HG02885 (cell line): ENCODE measurements around the gene IFT27.

Source experiments
- ATAC-seq: cut with Tn5 transposase; IDR thresholded peaks from one replicate; pipeline ENCODE4 v1.9.1; 2021; ENCODE audit warnings: mild to moderate bottlenecking; ENCODE audit not compliant: unreplicated experiment, poor library complexity

Gene IFT27, protein sequence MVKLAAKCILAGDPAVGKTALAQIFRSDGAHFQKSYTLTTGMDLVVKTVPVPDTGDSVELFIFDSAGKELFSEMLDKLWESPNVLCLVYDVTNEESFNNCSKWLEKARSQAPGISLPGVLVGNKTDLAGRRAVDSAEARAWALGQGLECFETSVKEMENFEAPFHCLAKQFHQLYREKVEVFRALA

DNA sequence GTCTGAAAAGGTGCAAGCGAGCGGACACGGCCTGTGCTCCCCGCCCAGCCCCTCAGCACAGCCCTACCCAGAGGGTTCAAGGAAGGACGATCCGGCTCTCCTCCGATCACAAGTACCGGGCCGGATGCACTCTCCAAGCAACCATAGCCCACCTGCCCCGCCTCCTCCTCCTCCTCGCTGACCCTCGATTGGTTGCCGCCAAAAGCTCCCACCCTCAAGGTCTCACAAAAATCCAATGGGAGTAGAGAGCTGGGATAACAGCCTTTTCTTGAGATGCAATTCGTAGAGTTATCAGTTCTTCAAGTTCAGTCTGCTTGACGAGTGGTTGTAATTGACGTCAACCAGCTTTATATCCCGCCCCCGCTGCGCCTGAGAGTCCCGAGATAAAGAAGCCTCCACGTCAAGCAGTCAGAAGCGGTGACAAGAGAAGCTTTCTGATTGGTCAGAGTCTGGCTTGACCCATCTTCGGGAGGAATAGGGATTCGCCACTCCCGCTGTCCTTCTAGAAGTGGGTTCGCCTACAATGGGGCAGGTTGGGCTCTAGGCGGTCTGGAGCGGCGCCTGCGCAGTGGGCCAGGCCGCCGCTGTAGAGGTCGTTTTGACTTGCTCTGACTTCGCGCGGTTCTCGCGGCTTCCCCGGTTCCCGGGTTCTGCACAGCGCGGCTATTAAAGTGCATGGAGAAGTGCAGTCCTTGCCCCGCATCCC, at the start of gene IFT27:
TSS of gene IFT27 (minus strand) at position 156 of the 706 bp plus-strand sequence. CDS start 412 bp downstream, outside the sequence.
- ATAC-seq: peak; percentile 95

DNA sequence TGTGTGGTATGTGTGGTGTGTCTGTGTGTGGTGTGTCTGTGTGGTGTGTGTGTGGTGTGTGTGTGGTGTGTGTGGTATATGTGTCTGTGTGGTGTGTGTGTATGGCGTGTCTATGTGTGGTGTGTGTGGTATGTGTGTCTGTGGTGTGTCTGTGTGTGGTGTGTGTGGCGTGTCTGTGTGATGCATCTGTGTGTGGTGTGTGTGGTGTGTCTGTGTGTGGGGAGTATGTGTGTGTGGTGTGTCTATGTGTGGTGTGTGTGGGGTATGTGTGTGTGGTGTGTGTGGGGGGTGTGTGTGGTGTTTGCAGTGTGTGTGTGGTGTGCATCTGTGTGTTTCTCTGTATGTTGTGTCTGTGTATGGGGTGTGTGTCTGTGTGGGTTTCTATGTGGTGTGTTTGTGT, 48.7 kb upstream of the IFT27 start:
- ATAC-seq: no peak

DNA sequence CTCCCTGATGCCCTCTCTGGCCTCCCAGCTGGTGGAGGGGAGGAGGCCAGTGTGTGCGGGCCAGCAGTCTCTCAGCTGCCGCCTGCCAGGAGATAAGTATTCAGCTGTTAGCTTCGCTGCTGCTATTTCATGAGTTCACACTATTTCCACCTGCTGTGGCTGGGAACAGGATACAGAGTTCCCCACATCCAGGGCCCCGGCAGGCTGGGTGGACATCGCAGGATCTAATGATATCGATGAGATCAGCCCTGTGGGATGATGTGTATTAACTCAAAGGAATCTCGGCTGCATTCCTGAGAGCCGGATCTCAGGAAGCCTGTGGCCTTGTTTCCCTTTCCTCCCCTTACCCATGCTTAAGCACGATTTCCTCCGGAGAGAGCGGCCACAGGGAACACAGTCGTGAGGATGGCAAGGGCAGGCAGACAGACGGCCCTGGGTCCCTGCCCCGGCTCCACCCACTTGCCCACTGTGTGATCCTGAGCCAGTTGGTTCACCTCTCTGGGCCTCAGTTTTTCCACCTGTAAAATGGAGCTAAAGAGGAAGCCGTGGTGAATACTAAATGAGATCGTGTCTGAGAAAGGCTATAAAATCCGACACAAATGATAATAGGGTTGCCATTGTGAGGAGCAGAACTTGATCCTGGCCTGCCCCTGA, 47.4 kb upstream of the IFT27 start:
- ATAC-seq: no peak

DNA sequence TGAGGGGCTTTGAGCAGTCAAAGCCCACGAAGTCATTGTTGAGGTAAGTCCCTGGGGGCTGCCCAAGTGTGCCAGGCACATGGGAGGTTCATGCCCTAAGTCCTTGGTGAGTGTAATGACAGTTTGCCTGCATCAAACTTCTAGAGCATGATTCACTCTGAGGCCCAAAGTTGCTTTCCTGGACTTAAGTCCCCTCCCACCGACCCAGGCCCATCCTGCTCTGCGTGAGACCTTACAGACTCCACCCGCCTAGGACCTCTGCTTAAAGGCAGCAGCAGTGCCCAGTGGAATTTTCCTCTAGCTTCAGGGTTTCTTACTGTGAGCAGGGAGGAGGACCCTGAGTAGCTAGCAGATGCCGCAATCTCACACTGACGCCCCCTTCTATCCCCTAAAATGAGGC, 46.7 kb upstream of the IFT27 start:
- no peak for ATAC-seq

DNA sequence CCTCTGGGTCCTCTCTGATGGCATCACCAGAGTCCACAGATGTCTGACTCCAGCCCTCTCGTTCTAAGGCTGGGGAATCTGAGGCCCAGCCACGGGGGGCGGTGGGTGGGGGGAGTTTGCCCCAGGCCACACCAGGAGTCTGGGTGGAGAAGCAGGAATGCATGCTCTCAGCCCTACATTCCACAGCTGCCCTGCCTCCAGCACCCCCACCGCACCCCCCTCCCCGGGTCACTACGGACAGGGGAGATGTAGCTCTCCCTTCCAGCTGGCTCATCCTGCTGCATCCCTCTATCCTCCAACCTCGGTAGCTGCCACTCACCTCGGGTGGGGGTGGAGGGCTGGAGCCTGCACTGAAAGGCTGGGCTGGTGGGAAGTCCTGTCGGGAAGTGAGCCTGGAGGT, 43.2 kb upstream of the IFT27 start:
- no peak for ATAC-seq

DNA sequence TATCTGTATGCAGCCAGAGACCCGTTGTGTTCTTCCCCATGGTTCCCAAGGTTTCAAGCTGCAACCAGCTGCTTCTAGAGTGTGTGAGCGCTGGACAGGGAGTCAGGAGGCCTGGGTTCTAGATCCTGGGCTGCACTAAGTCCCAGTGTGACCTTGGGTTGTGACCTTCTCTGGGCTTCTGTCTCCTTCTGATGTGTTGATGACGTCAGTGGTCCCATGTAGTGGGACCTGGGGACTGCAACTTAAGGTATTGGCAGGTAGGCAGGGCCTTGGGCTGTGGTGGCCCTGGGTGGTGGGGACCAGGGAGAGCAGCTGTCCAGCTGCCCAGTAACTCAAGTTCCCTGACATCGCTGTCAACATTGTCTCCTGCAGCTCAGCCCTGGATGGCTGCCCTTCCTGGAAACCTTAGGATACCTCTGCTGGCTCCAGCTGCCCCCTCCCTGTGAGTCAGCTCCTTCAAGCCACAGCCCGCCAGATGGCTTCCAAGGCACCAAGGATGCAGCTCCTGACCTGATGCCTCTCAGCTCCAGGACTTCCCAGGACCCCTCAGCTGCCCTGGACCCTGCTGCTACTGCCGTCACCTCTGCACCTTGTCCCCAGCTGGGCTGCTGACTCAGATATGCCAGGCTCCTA, 42.2 kb upstream of the IFT27 start:
- ATAC-seq: no peak

DNA sequence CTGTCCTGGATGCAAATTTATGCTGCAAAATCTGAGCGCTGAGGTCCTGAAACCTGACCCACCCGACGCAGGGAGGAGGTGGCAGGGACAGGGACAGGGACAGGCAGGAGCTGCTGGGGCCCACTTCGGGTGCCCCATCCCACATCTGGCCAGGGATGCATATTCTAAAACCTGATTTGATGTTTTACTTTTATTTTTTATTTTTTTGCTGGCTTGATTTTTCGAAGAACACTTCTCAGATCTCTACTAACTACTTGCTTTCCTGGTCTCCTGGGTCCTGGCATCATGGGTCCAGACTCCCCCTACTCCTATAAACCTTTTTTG, 41.6 kb upstream of the IFT27 start:
- no peak for ATAC-seq

DNA sequence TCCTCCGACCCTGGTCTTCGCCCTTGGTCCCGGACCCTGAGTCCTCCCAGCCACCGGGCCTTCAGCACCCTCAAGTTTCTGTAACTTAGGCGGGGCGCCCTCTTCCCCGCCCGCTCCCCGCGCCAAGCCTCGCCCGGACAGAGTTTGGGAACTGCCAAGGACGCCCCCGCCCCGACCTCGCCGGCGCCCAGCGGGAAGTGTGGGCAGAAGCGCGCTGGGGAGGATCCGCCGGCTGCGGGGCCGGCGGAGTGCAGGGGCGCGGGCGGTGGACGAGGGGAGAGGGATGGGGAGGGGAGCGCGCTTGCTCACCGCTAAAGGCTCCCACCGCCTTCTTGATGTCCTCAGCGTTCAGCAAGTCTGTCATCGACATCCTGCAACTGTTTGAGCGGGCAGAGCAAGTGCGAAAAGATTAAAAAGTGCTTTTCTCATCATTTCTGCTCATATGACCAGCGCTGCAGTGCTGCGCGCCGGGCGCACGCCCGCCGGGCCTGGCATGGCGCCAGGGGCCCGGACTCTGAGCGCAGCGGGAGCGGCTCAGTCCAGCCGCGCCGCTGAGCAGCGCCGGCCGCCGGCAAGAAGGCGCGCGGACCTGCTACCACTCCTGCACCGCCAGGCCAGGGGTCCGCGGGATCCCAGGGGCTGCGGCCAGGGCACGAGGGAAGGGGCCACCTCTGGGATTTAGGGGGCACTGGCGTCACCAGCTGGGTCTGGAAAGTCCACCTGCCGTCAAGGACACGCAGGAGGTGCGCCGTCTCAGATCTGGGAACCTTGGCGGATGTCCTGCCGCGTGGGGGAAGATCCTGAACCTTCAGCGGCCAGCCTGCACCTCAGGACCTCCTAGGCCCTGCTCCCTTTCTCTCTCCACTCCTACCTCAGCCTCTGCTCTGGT, 41.0 kb upstream of the IFT27 start, which contains the start of gene PVALB:
TSS of gene PVALB (minus strand) at position 400 of the 889 bp plus-strand sequence. CDS start at position 370, 30 bp downstream.
- no peak for ATAC-seq

DNA sequence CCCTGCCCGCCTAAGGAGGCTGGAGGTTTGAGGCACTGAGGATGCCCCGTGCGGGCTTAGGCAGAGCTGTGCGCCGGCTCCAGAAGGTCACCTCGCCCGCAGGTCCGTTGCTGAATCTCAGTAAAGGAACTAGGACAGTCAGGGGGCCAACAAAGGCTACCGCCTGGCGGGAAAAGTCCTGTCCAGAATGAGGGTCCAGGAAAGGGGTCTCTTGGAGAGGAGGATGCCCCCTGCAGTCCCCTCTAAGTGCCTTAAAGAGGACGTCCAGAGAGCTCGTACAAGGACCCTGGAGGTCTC, 40.4 kb upstream of the IFT27 start:
- no peak for ATAC-seq

DNA sequence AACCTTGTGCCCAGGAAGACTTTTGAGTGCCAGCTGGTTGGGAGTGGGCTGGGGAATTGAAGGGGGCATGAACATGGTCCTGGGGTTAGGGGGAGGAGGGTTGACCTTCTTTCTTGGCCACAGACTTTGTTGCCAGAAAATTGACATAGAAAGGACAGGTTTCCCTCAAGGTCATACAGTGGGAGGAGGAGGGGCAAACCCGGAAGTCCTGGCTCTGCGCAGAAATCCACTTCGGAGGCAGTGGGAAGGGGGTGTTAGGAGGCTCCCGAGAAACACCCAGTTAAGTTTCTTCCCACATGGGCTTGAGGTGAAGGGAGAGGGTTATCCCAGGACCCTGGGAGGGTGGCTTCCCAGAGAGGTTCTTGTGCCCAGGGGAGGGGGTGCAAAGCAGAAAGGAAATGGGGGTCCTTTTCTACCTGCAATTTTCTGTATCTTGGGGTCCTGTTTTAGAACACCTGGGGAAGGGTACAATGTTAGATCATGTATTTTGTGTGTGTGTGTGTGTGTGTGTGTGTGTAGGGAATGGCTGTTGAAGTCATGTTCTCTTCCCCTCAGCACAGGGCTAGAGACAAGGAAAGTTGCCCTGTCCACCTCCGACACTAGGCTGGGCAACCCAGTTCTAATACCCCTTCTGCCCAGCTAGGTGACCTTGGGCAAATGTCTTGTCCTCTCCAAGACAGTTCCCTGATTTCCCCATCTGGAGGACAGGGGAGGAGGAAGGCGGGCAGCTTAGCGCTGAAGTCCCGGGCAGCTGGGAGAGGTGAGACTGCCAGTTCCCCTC, 39.8 kb upstream of the IFT27 start:
- no peak for ATAC-seq

DNA sequence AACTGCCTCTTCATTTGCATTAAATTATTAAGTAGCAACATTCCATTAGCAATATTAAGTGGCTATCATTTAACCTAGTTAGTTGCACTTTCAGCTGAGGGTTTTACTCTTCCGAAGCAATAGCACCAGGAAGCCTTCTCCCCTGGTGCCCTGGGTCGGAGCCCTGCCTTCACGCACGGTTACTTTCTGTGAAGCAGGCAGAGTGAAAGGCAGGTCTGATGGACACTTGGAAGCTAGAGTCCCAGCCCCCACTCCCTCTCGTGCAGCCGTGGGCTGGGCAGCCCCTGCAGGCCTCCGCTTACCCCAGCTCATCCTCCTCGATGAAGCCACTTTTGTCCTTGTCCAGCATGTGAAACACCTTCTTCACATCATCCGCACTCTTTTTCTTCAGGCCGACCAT, 38.9 kb upstream of the IFT27 start:
- no peak for ATAC-seq

DNA sequence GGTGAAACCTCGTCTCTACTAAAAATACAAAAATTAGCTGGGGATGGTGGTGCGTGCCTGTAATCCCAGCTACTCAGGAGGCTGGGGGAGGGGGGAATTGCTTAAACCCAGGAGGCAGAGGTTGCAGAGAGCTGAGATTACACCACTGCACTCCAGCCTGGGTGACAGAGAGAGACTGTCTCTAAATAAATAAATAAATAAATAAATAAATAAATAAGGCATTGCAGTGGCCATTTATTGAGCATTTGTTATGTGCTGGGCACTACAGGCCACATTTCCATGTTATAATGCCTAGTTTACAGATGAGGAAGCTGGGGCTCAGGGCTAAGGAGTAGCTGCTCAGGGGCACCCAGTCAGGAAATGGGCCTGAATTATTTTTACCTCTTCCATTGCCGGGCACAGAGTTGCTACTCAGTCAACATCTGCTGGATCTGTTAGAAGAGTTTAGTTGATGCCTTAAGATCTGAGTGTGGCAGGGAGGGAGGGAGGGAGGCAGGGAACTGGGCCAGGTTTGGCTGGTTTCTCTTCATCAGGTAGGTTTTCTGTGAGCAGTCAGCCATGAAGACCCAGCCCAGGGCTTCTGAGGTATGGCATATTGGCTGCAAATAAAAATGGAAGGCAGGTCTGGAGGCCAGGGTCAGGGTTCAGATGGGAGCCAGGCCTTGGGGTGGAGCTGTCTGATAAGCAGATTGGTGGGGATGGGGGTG, 35.3 kb upstream of the IFT27 start:
- ATAC-seq: no peak

DNA sequence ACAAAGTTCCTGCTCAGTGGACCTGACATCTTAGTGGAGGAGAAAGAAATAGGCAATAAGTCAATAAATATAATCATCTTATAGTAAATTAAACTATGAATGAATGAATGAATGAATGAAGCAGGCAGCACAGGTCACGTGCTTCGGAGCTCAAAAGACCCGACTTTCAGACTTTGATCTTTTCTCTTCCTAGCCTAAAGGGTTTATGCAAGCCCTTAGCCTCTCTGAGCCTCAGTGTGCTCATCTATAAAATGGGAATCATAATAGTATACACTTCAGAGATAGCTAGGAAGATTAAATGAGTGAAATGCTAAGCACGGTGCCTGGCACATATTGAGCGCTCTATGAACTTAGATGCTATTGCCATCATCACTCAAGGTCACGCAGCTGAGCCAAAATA, 33.4 kb upstream of the IFT27 start:
- no peak for ATAC-seq

DNA sequence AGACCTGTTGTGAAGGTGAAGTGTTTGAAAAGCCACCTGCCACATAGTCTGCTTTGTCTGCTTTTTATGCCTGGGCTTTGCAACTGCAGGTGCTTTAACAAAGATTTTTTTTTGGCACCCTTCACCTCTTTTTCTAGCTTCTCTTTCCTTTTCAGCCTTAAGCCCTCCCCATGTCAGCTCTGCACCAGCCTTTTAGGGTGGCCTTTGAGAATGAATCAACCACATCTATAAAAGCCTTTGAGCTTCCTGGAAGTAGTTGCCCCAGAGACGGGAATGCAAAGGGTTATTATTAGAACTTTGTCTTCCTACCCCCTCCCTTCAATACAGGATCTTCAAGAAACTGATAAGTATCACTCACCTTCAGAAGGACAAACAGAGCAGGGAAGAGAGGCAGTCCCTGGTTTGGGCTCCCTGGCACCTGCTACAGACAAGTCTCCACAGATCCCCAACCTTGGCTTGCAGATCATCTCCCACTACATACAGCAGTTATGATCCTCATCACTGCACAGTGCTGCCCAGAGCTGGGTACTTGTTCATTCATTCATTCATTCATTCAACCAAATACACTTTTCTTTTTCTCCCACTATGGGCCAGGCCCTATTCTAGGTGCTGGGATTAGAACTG, 32.9 kb upstream of the IFT27 start:
- ATAC-seq: no peak

DNA sequence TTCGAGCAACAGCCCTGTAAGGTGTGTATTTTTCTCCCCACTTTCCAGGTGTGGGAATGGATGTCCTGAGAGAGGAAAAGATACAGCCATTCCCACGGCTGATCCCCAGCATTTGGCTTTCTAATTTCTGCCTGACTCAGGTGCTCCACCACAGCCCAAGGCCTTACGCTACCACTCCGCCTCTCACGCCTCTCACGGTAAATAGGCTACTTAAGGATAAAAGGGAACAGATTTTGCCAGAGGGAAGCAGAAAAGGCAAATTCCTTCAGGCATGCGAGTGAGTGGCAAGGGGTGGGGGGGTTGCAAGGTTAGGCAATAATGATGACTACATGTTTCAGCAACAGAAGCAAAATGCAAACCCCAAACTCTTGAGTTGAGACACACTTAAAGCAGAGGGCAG, 31.7 kb upstream of the IFT27 start:
- ATAC-seq: no peak

DNA sequence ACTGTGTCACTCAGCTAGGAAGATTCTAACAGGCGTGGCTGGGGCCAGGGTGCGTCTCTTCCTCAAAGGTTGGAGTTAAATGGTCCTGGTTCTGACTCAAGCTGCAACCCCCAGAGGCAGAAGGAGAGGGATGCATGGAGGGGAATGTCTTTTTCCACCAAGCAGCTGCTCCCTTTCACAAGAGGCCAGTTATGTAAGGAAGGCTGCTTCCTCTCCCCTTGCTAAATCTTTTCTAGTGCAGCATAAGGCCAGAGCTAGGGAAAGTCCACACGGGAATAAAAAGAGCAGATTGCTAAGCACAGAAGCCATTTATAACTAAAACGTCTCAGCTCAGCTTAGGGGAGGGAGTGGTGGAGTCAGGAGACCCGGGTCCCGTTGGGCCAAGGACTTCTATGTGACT, 30.9 kb upstream of the IFT27 start:
- no peak for ATAC-seq

DNA sequence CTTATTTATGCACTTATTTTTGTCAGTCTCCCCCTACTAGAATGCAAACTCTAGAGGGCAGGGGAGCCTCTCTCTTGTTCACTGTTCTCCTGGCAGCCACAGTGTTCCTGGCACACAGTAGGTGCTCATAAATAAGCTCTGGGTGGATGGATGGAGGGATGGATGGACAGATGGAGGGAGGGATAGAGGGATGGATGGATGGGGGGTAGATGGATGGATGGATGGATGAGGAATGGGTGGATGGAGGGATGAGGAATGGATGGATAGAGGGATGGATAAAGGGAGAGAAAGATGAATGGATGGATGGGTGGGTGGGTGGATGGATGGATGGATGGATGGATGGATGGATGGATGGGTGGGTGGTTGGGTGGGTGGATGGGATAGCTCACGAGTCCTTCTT, 27.4 kb upstream of the IFT27 start:
- ATAC-seq: no peak

DNA sequence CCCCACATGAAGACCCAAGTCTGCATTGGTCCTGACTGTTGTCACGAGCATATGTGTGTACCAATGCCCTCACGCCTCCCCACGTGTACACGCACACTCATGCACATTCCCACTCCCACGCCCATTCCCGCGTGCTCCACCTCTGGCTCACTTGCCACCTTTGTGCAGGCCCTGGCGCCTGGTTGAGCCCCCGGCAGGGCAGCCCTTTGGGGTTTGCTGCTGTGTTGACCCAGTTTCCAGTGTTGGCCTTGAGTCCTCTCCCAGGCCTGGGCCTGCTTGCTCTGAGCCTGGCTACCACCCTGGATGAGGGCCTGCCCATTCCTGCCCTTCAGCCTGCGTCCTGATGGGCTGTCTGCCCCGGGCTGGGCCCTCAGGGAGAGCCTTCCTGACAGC, 22.8 kb upstream of the IFT27 start:
- no peak for ATAC-seq
